Left forelimb (tissue), 1 donor: ENCODE data around the gene CACNA2D3.
"Not testable (repeated sequence)": the region's sequence is repeated elsewhere in the genome, so short reads cannot be mapped to it uniquely, and the experiment has no call there.

Experiments used
- DNase-seq: peaks from one replicate; pipeline ENCODE4 v3.0.0-alpha.2; 2018; ENCODE audit warnings: low spot score

CACNA2D3 gene

DNA sequence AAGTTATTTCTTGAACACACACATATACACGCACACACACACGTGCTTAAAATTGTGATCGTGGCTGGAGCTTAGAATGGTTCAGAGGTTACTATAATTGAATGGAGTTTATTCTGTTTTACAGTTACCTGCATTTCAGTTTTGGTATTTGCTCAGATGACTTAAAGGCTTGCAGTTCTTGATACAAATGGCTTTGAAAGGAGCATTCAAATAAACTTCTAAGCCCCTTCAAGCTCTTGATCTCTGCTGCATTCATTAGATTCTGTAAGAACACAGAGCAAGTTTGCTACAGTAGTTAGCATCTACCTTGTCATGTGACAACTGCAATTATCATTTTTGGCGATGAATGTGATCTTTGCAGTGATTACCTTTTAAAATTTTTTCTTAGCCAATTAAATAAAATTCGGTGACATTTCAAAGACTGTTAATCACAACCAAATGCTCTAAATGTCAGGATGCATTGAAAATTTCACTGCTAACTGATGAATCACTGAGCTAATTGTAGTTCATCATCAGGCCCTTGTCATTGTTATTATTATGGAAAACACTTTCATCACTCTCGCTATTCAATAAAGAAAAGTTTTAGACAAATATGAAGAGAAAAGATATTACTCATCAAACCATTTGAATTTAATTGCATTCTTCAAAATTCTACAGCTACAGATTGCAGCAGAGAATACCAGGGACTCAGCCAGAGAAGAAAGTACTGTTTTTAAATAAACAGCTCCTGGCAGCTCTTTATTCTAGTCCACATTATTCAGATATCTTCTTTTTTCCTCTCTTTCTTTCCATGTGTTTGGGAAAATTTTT is 509.4 kb downstream of the CACNA2D3 start:
- DNase-seq: no peak

DNA sequence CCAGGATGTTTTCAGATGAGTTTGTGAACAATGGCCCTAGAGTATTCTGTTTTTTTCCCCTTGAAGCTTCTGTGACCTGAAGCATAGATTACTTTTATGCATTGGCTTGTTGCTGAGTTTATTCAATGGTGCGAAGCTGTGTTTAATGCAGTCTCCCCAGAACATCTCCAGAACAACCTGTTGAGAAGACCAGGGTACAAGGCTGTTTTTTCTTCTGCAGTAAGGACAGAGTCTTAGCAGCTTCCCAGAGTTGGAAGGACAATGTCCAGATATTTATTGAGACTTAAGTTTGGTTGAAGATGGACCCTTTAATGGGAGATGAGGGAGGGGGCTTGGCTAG is 509.9 kb downstream of the CACNA2D3 start:
- no peak for DNase-seq

DNA sequence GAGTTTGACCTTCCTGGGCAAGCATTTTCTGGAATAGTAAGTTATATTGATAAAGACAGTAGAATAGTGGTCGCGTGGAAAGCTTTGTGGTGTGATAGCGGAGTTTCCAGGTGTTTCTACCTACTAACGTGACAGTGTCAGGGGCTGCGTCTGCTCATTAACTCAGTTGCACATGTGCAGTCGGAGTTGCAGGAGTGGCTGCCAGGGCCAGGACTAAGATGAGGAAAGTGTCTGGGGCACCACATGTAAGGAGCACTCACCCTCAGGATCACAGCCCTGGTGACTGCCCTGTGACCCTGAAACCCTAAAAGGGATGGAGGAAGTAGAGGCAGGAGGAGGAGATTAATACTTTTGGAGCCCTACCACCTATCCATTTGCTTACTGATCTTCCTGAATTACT is 510.5 kb downstream of the CACNA2D3 start:
- DNase-seq: no peak

DNA sequence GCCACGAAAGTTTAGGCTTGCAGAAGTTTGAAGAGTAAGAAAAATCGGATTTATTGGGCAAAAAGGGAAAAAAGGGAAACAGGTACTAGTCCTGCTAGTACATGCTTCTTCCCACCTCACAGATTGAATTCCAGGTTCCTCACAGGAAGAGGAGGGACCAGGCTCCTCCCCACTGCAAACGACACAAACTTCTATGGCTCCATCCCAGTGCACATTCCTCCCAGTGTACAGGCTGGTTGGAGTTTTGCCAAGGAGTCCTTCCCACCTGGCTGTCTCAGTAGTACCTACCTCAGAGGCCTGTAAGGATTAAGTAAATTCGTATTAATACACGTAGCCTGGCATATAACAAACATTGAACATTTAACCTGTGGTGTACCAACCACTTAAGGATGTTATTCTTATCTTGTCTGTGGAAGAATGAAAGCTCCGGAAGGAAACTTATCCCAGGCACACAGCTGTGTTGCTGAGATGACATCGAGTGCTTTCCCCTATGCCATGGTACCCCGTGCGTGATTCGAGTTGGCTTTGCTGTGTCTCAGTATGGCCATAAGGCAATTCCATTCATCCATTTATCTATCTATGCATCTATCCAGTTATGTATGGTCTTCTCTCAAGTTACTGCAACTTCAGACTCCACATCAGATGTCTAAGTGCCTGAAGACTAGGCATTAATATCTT is 511.2 kb downstream of the CACNA2D3 start:
- DNase-seq: no peak

DNA sequence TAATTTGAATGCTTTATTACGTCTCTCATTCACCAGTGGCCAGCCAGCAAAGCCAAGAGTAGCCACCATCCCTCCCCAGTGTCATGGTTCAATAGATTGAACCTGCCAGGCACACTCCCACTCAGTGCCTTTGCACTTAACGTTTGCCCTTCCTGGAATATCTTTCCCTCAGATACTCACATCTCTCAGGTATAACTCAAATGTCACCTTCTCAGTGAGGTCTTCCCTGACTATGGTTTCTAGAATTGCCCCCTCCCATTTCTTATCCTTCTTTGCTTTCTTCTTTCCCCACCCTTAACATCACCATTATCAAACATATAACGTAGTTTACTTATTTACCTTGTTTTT is 511.7 kb downstream of the CACNA2D3 start:
- DNase-seq: no peak

DNA sequence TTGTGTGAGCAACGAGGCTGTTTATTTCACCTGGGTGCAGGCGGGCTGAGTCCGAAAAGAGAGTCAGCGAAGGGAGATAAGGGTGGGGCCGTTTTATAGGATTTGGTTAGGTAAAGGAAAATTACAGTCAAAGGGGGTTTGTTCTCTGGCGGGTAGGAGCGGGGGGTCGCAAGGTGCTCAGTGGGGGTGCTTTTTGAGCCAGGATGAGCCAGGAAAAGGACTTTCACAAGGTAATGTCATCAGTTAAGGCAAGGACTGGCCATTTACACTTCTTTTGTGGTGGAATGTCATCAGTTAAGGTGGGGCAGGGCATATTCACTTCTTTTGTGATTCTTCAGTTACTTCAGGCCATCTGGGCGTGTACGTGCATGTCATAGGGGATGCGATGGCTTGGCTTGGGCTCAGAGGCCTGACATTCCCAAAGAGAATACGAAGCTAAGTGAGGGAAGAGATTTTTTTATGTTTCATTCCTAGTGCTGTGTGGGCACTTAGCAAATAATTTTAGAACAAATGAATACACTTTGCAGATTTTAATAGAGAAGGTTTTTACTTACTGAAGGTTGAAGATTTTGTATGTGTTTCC is 517.5 kb downstream of the CACNA2D3 start:
- not testable (repeated sequence) for DNase-seq

DNA sequence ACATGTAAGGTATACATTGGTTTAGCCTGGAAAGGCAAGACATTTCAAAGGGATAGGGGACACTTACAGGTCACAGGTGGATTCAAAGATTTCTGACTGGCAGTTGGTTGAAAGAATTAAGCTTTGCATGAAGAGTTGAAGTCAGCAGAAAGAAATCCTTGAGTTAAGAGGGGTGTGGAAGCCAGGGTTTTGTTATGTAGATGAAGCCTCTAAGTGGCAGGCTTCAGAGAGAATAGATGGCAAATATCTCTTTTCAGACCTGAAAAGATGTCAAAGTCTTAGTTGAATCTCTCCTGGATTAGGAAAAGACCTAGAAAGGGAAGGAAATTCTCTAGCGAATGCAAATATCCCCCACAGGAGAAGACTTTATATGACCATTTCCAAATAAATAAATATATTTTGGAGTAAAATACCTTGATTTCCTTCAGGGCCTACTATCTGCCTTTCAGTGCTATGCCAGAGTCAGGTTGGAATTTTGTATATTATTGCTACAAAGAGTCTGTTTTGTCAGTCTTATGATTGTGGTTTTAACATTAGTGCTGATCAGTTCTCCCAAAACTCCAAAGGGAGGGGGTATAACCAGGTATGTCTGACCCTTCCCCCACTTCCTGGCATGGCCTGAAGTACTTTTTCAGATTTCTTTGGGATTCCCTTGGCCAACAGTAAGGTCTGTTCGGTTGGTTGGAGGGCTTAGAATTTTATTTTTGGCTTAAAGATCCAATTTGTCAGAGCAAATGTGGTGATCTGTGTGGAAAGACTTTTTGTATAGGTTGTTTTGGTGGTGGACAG is 519.1 kb downstream of the CACNA2D3 start:
- no peak for DNase-seq

- DNase-seq: no peak
Measured at GRCh38 chr3:54642147-54642546, 519.8 kb downstream of the CACNA2D3 start.

GRCh38 chr3:54647721-54648120 is 525.4 kb downstream of the CACNA2D3 start:
- no peak for DNase-seq

DNA sequence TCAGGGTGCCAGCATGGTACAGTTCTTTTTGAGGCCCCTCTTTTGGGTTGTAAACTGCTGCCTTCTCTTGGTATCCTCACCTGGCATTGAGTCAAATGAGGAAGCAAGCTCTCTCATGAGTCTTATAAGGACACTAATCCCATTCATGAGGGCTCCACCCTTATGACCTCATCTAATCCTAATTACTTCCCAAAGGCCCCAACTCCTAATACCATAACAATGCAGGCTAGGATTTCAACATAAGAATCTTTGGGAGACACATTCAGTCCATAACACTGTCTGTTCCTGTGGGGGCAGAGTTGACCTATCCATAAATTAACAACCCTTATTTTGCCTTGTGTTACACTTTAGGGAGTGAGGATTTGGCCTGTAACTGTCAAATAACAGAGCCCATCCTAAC is 527.2 kb downstream of the CACNA2D3 start:
- no peak for DNase-seq

GRCh38 chr3:54653456-54654195 is 531.3 kb downstream of the CACNA2D3 start:
- peak; percentile 33 for DNase-seq

DNA sequence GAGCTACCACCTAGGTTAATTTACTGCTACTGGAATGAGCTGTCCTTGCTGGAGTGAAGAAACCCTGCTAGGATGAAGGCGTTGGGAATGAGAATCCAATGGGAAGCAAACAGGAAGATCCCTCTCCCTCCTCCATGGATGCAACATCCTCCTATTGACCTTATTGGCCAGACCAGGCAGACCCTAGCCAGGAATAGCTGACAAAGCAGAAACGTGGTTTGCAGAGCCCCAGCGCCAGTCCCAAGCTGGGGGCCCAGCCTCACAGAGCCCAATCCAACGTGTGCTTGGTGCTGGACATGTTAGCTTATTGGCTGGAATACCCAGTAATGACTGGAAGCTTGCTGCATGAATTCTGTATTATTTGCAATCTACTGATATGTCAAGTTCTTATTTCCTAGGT is 532.4 kb downstream of the CACNA2D3 start:
- peak; percentile 9 for DNase-seq

DNA sequence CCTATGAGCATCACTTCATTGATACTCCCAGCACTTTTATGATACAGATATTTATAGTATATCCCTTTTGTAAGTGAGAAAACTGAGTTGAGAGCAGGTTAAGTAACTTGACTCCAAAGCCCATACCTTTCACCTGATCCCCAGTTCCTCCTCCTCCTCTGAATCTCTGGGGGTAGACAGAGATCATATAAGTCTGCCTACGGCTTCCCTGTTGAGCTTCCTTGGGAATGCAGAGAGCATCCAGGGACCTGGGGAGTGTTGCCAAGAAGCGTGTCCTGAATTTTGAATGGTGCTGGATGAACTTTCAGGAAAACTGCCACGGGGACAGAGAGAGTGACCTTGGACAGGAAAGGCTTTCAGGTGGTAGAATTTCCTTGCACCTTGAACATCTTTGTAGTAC is 537.0 kb downstream of the CACNA2D3 start:
- DNase-seq: no peak

DNA sequence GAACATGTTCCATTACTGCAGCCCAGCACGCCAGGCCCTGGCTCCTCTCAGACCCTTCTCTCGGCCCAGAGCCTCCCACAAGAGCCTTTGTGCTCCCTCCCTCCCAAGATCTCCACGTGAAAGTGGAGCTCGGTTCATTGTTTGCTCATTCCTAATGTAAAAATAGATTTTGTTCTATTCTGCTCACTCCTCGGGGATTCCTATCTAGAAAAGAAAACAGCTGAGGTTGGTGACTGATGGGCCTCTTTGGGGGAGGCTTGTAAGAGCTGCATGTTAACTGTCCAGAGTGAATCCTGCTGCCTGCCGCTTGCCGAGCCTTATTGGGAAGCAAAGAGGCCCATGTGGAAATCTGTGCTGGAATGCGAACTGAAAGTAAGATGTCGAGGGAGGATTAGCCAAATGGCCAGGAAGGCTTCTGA is 538.4 kb downstream of the CACNA2D3 start:
- peak; percentile 82 for DNase-seq

DNA sequence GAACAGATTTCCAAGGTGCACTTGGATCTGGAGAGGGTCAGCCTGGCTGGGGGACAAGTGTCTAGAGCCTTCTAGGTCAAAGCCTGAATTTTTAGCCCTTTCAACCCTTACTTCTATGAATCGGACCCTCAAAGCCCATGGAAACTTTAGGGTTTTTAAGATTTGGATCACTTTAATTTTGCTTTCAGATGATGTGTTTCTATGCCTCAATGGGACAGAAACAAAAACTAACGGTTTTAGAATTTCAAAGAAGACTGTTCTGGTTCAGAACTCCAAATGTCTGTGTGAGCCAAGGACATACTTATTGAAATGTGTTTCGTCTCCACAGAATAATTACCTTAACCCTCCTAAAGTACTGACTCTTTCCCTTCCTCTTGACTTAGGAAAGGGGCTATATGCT is 538.8 kb downstream of the CACNA2D3 start:
- DNase-seq: no peak

DNA sequence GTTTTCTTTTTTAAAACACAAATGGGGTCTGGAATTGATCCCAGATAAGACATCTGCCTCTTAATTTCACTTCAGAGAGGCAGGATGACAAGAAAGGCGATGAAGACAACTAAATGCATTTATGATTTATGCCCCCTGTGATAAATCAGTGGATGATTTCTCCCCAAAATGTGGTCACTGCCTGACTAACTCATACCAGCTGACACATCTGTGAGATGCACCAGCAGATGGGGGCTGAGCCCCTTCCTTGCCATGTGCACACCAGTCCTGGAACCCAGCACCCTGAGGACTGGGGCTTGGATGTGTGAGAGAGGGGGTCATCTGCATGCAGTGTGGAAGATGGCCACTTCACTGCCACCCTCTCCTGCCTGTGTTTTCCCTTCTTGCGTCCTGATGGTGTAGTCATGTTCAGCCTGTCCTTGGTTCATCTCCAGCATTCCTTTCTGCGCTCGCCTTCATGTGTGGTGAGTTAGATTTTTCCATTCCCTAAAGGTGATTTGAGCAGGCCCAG is 541.2 kb downstream of the CACNA2D3 start:
- no peak for DNase-seq

DNA sequence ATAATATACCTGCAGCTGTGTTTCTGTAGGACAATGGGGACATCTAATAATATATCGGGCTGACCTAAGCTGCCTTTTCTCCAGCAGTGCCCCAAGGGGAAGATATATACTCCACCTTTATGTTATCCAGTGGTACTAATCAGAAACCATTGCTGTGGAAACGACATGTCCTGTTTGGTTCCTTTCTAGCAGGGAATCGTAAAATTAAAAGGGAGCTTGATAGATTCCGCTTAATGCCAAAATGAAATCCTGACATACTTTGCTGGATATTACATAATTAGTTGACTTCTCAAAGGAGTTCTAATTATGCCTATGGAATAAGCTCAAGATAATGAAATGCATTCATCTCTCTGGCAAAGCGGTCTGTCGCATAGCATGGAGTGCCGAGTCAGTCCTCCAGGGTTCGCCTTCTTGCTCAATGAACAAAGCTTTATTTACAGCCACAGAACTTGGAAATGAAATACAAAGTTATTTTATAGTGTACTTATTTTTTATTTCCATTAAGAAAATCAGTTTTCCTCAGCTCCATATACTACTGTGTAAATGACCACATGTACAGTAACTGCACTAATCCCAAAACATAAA is 542.8 kb downstream of the CACNA2D3 start:
- no peak for DNase-seq

GRCh38 chr3:54668236-54668635 is 545.9 kb downstream of the CACNA2D3 start:
- no peak for DNase-seq

- no peak for DNase-seq
Measured at GRCh38 chr3:54670201-54671000, 548.0 kb downstream of the CACNA2D3 start.

DNA sequence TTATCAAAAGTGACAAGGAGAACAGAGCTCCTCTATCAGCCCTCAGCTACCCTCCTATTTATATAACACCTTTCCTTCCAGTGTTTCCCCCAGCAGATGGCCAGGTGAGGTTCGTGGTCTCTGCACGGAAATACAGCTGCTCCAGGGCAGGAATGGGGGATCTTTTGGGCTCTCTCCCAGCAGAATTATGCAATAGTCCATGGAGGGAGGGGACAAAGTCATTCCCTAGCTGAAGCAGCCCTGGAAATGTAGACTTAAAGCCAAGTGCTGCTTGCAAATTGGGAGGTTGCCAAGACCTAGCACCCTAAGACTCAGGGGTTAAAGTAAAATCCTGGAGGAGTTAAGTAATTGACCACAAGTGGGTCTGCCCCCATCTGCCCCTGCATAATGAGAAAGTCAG is 549.2 kb downstream of the CACNA2D3 start:
- no peak for DNase-seq
